Lung (tissue), 12 donors: Measurements from ENCODE around the gene OPCML. TPM values are rescaled to one million over a fixed set of nuclear protein-coding genes. Genes with fewer than 3 reads are reported as not detected.

ENCODE experiments used
- ATAC-seq: fragments of 200-7000 bp; cut with Tn5 transposase; one replicate; pipeline ENCODE4 v1.9.1; 2020; ENCODE audit warnings: moderate number of reproducible peaks; ENCODE audit not compliant: insufficient read depth, low FRiP score
- DNase-seq, 3 donors: peaks; one replicate each; pipeline ENCODE4 v3.0.0-alpha.2; 2013 to 2017
- H3K27ac ChIP-seq, 2 donors: one replicate each; pipeline ENCODE4 v1.5.1; 2013; ENCODE audit warnings: mild to moderate bottlenecking in 2 of 2, moderate library complexity in 2 of 2, control low read depth in 1 of 2, inconsistent platforms in 1 of 2, low read depth in 1 of 2, low read length in 1 of 2
- H3K27me3 ChIP-seq, 3 donors: one replicate each; pipeline ENCODE4 v1.5.1; 2013; ENCODE audit warnings: low read length in 2 of 3; ENCODE audit not compliant: control insufficient read depth in 3 of 3, insufficient read depth in 3 of 3
- H3K36me3 ChIP-seq, 4 donors: one replicate each; pipeline ENCODE4 v1.5.1; 2013; ENCODE audit warnings: low read length in 4 of 4, mild to moderate bottlenecking in 1 of 4, moderate library complexity in 1 of 4; ENCODE audit not compliant: control insufficient read depth in 4 of 4, insufficient read depth in 4 of 4
- H3K4me1 ChIP-seq, 5 donors: one replicate each; pipeline ENCODE4 v1.5.1; 2013; ENCODE audit warnings: low read length in 5 of 5, mild to moderate bottlenecking in 2 of 5, moderate library complexity in 1 of 5; ENCODE audit not compliant: control insufficient read depth in 5 of 5, insufficient read depth in 5 of 5
- H3K4me3 ChIP-seq: one replicate; pipeline ENCODE4 v1.5.1; 2013; ENCODE audit warnings: mild to moderate bottlenecking, control low read depth, moderate library complexity
- H3K9ac ChIP-seq, 2 donors: one replicate each; pipeline ENCODE4 v1.5.1; 2013; ENCODE audit warnings: low read length in 2 of 2, control low read depth in 1 of 2; ENCODE audit not compliant: insufficient read depth in 1 of 2
- H3K9me3 ChIP-seq, 4 donors: one replicate each; pipeline ENCODE4 v1.5.1; 2013; ENCODE audit warnings: low read length in 3 of 4, mild to moderate bottlenecking in 1 of 4, moderate library complexity in 1 of 4; ENCODE audit not compliant: control insufficient read depth in 4 of 4, insufficient read depth in 3 of 4
- WGBS, 2 donors: extraction: QIAGEN DNeasy Blood & Tissue Kit; methylation state at CpG; one replicate each; pipeline ENCODE4 v1.1.7; 2013; 5-methylcytosine and 5-hydroxymethylcytosine counted together
- polyA plus RNA-seq, 2 donors: library from polyadenylated mRNA; stranded (reverse); fragments of 200-250 nt; gene quantifications; one replicate each; pipeline ENCODE4 v1.2.1, GENCODE V29; 2013
- total RNA-seq, 2 donors: library from RNA; depleted of rRNA in 1 of 2; stranded (reverse); fragments of >200 nt in 1 of 2; gene quantifications; one replicate each; pipeline ENCODE4 v1.2.1, GENCODE V29; 2014 to 2021
- TF ChIP-seq, protein P1 (sequence below): IDR thresholded peaks from 2 replicates; pipeline ENCODE4 v1.5.1; 2012; ENCODE audit warnings: mild to moderate bottlenecking; ENCODE audit errors: control extremely low read depth, extremely low read depth
- donor health status: control.
- donor health status: control.
- donor health status: Bipolar disorder and iron deficiency.
- donor health status: healthy.
- donor health status: DM: yes; HTN: yes; CAD: no.

Gene OPCML
- total and polyA plus RNA-seq, 4 donors, result 0.49 to 0.74 TPM; not detected in 2

DNA sequence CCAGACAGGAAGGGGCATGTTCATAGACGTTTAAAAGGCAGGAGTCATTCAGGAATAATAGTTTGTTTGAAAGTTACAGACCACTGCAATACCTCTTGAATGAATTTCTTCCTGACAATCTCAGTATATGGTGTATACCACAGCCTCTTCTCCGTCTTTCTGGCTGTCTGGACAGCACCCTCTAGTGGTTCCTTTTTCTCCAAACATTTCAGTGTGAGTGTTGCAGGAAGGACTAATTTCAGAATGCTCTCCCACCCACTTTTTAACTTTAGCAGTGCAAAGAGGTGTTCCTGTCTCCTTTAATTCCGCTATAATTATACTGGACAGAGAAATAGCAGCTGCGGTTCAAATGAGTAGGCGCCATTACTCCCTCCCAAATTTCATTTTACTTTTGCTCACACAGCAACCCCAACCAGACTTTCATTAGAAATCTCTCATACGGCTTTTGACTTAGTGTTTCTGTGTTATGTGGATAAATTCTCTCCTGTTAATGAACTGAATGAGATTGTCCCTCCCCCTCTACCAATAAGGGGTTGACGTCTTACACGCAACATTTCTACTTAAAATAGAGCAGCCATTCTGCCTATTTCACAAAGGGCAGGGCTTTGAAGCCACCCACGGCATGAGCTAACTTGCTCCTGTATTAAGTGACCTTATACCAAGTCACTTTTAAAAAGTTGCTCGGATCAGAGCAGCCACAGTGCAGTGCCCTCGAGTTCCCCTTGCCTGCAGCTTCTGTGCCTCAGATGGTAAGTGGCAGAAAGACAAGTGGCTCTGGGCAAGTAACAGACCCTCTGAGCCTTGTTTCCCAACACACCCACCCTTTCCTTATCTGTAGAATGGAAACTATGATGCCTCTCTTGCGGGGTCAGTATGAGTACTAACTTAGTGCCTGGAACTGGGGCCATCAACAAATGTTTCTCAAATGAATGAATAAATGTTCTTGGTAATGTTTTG lies 368.6 kb downstream of the OPCML start:
- H3K27me3 ChIP-seq, result peaks cover 3 to 13% (median 11%) of the 10 kb centered on the region in 3 donors
- no peaks in the 10 kb centered on the region for H3K9me3 ChIP-seq
- H3K4me1 ChIP-seq, result no peaks in the 10 kb centered on the region
- TF ChIP-seq, protein P1, sequence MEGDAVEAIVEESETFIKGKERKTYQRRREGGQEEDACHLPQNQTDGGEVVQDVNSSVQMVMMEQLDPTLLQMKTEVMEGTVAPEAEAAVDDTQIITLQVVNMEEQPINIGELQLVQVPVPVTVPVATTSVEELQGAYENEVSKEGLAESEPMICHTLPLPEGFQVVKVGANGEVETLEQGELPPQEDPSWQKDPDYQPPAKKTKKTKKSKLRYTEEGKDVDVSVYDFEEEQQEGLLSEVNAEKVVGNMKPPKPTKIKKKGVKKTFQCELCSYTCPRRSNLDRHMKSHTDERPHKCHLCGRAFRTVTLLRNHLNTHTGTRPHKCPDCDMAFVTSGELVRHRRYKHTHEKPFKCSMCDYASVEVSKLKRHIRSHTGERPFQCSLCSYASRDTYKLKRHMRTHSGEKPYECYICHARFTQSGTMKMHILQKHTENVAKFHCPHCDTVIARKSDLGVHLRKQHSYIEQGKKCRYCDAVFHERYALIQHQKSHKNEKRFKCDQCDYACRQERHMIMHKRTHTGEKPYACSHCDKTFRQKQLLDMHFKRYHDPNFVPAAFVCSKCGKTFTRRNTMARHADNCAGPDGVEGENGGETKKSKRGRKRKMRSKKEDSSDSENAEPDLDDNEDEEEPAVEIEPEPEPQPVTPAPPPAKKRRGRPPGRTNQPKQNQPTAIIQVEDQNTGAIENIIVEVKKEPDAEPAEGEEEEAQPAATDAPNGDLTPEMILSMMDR, result peak; percentile 18
- peak; percentile 18 to 76 (median 65) for DNase-seq
- peak; percentile 70 for ATAC-seq
- no peak overlapping the region for H3K9ac ChIP-seq
- WGBS, 2 donors, result 42 to 52% methylated on average over 12 of the region's 12 CpGs
- H3K27ac ChIP-seq, result no peak overlapping the region
- H3K4me3 ChIP-seq, result no peak overlapping the region
- H3K36me3 ChIP-seq, result no peaks in the 10 kb centered on the region

GRCh38 chr11:133162227-133162626 lies 370.1 kb downstream of the OPCML start:
- Histone ChIP-seq H3K4me3 (no peak overlapping the region), H3K27ac (no peak overlapping the region), H3K36me3 (no peaks in the 10 kb centered on the region), H3K4me1 (no peaks in the 10 kb centered on the region), H3K9me3 (no peaks in the 10 kb centered on the region), H3K27me3 (peaks cover 3 to 20% (median 16%) of the 10 kb centered on the region in 3 donors), H3K9ac (no peak overlapping the region)
- 72 to 75% methylated on average over 12 of the region's 12 CpGs for WGBS, 2 donors
- ATAC-seq (no peak), DNase-seq (peak in 1 of 3 donors; percentile 8)
- TF ChIP-seq, protein P1, result no peak

GRCh38 chr11:133160754-133161153 lies 371.5 kb downstream of the OPCML start:
- 79 to 80% methylated on average over 7 of the region's 7 CpGs for WGBS, 2 donors
- no peak overlapping the region for H3K4me3 ChIP-seq
- ATAC-seq (no peak), DNase-seq (no peak)
- H3K27me3 ChIP-seq, result peaks cover 3 to 35% (median 24%) of the 10 kb centered on the region in 3 donors
- H3K9me3 ChIP-seq, result no peaks in the 10 kb centered on the region
- no peaks in the 10 kb centered on the region for H3K36me3 ChIP-seq
- H3K9ac ChIP-seq, result no peak overlapping the region
- H3K27ac ChIP-seq, result no peak overlapping the region
- no peaks in the 10 kb centered on the region for H3K4me1 ChIP-seq
- TF ChIP-seq, protein P1, result no peak
